ENCODE measurements around the gene GUSB.
A peak's percentile ranks its signal among the peaks of the same experiment; 100 is the strongest.
"Not testable (repeated sequence)": the region's sequence is repeated elsewhere in the genome, so short reads cannot be mapped to it uniquely, and the experiment has no call there.

Gene GUSB

GRCh38 chr7:65981965-65982792 is at the start of gene GUSB:
Gene GUSB (minus strand): TSS chr7:65982213. CDS start chr7:65982183, 30 bp downstream.
- peak; percentile 93 for DNase-seq

- DNase-seq: not testable (repeated sequence)
Observed at GRCh38 chr7:66028342-66028741, 46.3 kb upstream of the GUSB start.

GRCh38 chr7:66016131-66016461 is 34.1 kb upstream of the GUSB start:
- no peak for DNase-seq

GRCh38 chr7:66015440-66016130 is 33.6 kb upstream of the GUSB start:
- no peak for DNase-seq

GRCh38 chr7:66013938-66014337 is 31.9 kb upstream of the GUSB start:
- DNase-seq: no peak

GRCh38 chr7:66007232-66007631 is 25.2 kb upstream of the GUSB start:
- no peak for DNase-seq

GRCh38 chr7:66005115-66005671 is 23.2 kb upstream of the GUSB start:
- not testable (repeated sequence) for DNase-seq

GRCh38 chr7:66000823-66001417 is 18.9 kb upstream of the GUSB start:
- DNase-seq: not testable (repeated sequence)

- not testable (repeated sequence) for DNase-seq
Observed at GRCh38 chr7:65994984-65995383, 13.0 kb upstream of the GUSB start.

GRCh38 chr7:65992526-65992925 is 10.5 kb upstream of the GUSB start:
- DNase-seq: no peak

- DNase-seq: not testable (repeated sequence)
Observed at GRCh38 chr7:65991829-65992228, 9.8 kb upstream of the GUSB start.

GRCh38 chr7:65989694-65990080 is 7.7 kb upstream of the GUSB start:
- no peak for DNase-seq

- DNase-seq: not testable (repeated sequence)
Observed at GRCh38 chr7:65988503-65988902, 6.5 kb upstream of the GUSB start.

GRCh38 chr7:65988084-65988483 is 6.1 kb upstream of the GUSB start:
- DNase-seq: no peak

GRCh38 chr7:65983965-65984658 is 2.1 kb upstream of the GUSB start:
- DNase-seq: no peak

- DNase-seq: peak; percentile 47
Observed at GRCh38 chr7:65980478-65981250, 1.3 kb downstream of the GUSB start.

GRCh38 chr7:65979583-65980477 is 2.2 kb downstream of the GUSB start:
- no peak for DNase-seq

GRCh38 chr7:65978891-65979582 is 3.0 kb downstream of the GUSB start:
- DNase-seq: no peak

GRCh38 chr7:65976659-65977196 is 5.3 kb downstream of the GUSB start:
- no peak for DNase-seq

GRCh38 chr7:65975814-65976445 is 6.1 kb downstream of the GUSB start:
- no peak for DNase-seq

All from activated CD4-positive, CD25-positive, alpha-beta regulatory T cell treated with anti-CD3 and anti-CD28 coated beads, Interleukin-2, amount 50 U/mL, for 72 hours (primary cell).